ELR (cell line): ENCODE data around the gene PPP1R12C.

Experiments
- DNase-seq: peaks from one replicate; pipeline ENCODE4 v3.0.0-alpha.2; 2015; ENCODE audit warnings: low read depth

Gene PPP1R12C

DNA sequence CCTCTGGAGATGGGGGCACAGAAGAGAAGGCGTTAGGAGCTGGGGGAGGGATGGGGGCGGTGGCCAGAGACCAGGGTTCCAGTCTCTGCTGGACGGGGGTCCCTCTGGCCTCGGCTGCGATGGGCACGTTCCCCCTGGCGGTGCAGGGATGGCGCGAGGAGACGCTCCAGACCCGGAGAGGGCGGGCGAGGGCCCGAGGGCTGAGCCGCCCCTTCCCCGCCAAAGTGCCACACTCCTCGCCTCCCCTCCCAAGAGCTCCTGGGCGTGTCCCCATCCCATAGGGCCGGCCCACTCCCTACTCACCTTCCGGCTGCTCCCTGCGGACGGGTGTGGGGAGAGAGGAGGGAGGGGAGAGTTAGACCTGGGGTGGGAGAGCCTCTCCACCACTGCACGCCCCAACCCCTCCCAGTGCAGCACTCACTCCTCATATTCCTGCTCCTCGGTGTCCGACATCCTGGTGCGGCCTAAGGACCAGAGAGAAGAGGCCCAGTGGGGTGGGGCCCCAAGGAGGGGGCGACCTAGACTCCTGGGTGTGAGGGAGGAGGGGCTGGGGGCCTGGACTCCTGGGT lies 29.4 kb upstream of the PPP1R12C start:
- DNase-seq, result peak; percentile 51

DNA sequence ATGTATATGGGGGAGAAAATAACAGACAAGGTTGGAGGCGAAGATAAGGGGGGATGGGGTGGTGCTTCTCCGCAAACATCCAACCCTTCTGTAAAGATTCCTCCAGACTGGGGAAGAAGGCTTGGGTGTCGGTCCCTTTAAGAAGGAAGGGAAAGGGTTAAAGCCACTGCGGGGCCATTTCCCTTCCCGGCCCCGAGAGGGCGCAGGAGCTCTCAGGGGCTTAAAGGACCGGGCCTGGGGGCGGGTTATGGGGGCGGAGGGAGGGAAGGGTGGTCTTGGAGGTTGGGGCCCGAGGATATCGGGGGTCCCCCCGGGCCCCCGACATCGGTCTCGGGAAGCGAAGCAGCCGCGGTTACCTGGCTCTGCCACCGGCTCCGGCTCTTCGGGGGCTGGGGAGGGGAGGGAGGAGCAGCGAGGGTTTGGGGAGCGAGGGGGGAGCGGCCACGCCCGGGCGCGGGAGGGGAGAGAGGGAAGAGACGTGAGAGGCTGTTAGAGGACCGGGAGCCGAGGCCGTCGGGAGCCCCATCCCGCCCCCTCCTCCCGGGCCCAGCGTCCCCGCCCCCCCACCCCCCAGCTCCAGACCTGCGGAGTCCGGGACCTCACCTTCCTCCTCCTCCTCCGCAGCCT lies 28.8 kb upstream of the PPP1R12C start:
- DNase-seq, result peak; percentile 53

DNA sequence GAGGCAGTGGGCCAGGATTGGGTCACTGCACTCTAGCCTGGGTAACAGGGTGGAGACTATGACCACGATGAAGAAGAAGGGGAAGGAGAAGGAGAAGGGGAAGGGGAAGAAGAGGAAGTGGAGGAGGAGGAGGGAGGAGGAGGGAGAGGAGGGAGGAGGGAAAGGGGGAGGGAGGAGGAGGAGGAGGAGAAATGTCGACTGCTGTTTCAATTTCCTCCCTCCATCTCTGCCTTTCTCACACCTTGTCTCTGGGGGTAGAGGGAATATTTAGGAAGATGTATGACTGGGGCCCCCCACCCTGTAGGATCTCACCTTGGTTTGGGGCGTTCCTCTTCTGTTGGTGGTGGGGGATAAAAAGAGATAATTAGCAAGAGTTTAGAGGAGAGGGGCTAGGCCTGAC lies 27.8 kb upstream of the PPP1R12C start:
- no peak for DNase-seq

DNA sequence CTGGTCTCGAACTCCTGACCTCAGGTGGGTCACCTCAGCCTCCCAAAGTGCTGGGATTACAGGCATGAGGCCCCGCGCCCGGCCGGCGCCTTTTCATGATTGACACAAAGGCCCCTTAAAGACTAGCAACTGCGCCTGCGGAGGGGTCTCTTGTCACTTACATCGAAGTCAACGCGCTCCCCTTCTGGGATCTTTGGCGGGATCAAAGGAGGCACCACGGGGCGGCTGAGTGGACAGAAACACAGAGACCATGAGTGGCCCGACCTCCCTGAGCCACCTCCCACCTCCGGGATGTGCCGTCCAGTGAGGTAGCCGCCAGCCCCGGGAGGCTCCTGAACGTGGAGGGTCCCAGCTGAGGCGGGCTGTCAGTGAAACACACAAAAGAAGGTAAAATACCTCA lies 24.3 kb upstream of the PPP1R12C start:
- no peak for DNase-seq

DNA sequence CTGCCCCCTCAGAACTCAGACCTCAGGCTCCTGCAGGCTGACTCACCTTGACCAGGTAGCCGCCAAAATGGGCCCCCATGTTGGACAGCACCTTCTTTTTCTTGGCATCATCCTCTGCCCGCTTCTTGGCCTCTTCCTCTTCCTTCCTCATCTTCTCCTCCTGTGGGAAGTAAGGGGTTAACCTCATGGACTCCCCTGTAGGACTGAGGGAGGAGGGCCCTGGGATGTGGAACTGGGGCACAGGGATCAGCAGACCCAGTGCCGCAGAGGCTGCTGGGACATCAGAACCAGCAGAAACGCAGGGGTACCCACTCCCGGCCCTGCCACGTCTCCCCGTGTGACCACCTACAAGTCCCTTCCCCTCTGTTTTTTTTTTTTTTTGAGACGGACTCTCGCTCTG lies 20.5 kb upstream of the PPP1R12C start:
- DNase-seq, result no peak

DNA sequence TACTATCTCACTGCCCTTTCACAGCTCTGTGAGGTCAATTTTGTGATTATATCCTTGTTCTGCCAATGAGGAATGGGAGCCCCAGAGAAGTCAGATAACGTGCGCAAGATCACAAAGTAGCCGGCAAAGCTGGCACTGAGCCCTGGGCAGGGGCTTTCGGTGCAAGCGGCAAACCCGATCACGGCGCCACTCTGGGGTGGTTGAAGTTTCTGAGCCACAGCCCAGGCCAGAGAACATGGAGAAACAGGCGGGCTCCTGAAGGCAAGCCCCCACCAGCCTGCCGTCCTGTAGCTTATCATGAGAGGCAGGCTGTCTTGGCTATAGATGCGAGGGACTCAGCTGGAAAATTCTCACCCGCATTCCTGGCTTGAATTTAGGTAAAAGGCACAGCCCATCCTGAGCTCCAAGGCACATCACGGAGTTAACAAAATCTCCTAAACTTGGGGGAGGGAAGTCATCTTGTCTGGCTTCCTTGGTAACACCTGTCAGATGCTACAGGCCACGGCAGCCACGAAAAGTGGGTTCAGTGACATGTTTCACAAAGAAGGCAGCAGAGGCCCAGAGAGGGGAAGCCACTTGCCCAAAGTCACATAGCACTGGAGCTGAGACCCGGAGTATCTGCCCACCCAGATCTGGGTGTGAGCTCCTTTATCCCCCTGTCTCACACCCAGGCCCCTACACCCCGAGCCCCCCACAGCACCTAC lies 19.1 kb upstream of the PPP1R12C start:
- DNase-seq, result no peak

DNA sequence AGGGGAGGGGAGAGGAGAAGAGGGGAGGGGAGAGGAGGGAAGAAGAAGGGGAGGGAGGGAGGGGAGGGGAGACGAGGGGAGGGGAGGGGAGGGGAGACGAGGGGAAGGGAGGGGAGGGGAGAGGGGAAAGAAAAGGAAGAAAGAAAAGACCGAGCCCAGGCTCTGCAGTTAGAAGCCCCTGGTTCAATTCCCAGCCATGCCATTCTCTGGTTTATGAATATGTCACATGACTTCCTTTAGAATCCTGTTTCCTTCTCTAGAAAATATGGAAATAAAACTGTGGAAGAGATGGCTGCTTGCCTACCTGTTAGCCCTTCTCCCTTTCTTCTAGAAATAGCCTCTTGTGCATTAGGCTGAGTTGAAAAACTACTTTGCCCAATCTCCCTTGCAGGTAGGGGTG lies 17.3 kb upstream of the PPP1R12C start:
- no peak for DNase-seq

DNA sequence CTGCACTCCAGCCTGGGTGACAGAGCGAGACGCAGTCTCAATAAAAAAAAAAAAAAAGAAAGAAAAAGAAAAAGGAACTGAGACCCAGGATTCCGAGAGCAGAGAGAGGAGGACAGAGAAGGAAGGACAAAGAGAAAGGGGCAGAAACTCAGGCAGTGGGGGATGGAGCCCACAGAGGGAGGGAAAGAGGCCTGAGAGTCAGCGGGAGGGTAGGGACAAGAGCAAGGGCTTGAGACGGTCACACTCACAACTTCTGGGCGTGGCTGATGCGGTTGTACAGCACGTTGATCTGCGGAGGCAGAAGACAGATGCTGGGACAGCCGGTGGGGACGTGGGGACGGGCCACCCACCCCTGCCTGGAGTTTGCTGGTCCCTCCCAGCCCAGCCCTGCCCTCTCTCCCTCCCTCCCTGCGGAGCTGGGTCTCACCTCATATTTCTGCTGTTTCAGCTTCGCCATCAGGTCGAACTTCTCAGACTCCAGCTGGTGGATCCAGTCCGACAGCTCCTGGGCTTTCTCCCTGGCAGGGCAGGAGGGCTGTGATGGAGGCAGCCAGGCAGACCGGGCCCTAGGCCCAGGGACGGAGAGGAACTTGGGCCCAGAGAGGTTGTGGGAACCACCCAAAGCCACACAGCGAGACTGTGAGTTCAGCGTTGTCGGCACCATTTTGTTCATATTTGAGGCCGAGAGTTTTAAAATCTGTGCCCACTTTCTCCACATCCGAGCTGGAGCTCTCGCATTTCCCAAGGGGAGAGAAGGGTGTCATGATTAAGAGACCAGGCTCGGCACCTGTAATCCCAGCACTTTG lies 16.4 kb upstream of the PPP1R12C start:
- DNase-seq, result no peak

DNA sequence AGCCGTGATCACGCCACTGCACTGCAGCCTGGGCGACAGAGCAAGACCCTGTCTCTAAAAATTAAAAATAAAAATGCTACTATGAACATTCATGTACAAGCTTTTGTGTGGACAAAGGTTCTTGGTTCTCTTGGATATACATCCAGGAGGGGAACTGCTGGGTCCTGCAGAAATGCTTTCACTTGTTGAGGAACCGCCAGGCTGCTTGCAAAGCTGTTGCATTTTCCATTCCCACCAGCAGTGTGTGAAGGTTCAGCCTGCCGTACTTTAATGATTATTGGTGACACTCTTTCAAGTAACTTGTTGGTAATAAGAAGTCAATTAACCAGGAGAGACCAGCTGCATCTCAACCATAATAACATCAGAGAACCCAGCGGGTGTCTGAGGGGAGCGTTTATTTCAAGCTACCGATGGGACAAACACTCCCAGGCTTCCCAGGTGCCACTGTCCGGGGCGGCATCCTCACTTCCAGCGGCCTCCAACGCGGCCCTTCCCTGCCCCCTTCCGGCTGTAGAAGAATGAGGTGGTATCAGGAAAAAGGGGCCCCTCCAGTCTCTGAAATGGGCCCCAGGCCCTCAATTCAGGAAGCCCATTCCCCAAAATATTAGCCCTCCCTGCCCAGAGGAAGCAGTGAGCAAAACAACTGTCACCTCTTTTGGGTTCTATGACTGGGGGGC lies 15.2 kb upstream of the PPP1R12C start:
- no peak for DNase-seq

DNA sequence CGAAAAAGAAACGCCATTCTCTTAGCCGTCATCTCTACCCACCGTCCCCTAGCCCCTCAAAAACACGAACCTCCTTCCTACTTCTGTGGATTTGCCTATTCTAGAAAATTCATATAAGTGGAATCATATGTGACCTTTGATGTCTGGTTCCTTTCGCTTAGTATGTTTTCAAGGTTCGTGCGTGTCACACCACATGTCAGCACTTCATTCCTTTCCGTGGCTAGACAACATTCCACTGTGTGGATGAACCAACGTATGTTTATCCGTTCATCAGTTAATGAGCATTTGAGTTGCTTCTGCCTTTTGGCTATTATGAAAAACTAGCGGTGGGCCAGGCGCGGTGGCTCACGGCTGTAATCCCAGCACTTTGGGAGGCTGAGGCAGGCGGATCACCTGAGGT lies 14.0 kb upstream of the PPP1R12C start:
- no peak for DNase-seq

DNA sequence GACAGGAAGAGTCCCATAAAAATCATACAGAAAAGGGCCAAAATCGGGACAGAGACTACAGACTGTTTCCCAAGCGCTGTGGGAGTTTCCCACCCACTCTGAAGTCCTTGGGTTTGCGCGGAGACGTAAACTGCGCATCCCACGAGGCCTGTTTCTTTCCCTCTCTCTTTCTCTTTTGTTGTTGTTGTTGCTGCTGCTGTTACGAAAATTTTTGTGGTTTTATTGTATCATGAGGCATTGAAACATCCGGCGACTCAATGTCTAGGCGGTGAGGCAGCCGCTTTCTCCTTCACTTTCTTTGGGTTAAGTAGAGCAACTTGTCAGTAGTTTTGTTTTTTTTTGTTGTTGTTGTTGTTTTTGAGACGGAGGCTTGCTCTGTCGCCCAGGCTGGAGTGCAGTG lies 1.6 kb upstream of the PPP1R12C start:
- DNase-seq, result peak; percentile 29

DNA sequence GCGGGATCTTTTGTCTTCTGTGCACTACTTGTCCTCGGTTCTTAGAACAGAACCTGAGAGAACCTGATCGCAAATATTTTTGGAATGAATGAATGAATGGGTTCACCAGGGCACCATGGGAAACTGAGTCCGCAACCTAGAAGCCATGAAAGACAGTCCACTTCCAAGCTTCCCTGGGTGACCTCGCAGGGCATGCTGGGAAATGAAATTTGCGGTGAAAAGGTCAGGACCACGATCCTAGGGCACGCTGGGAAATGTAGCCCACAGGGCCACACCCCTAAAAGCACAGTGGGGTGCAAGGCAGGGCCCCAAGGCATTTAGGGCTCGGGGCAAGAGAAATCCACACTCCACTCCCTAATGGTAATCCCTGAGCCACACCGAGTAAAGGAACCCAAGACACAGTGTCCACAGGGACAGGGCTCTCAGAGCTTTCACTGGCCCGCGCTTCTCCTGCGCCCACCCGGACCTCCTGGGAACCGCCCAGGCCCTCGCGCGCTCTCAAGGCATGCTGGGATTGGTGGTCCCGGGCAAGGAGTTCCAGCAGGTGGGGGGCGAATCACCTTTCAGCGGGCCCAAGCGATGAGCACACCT lies 1.1 kb upstream of the PPP1R12C start:
- no peak for DNase-seq

DNA sequence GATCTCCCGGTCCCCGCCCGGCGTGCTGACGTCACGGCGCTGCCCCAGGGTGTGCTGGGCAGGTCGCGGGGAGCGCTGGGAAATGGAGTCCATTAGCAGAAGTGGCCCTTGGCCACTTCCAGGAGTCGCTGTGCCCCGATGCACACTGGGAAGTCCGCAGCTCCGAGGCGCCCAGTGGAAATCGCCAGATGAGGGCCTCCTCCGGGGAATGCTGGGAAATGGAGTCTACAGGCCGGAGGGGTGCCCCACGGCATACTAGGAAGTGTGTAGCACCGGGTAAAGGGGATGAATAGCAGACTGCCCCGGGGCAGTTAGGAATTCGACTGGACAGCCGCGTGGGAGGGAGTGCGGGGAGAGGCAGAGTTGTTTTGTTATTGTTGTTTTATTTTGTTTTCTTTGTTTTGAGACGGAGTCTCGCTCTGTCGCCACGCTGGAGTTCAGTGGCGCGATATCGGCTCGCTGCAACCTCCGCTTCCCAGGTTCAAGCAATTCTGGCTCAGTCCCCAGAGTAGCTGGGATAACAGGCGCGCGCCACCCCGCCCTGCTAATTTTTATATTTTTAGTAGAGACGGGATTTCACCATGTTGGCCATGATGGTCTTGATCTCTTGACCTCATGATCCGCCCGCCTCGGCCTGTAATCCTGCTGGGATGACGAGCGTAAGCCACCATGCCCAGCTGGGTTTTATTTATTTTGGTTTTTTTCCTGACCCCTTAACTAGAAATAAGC lies 390 bp upstream of the PPP1R12C start:
- peak; percentile 98 for DNase-seq

DNA sequence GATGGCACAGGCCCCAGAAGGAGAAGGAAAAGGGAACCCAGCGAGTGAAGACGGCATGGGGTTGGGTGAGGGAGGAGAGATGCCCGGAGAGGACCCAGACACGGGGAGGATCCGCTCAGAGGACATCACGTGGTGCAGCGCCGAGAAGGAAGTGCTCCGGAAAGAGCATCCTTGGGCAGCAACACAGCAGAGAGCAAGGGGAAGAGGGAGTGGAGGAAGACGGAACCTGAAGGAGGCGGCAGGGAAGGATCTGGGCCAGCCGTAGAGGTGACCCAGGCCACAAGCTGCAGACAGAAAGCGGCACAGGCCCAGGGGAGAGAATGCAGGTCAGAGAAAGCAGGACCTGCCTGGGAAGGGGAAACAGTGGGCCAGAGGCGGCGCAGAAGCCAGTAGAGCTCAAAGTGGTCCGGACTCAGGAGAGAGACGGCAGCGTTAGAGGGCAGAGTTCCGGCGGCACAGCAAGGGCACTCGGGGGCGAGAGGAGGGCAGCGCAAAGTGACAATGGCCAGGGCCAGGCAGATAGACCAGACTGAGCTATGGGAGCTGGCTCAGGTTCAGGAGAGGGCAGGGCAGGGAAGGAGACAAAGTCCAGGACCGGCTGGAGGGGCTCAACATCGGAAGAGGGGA lies 1.1 kb downstream of the PPP1R12C start:
- peak; percentile 76 for DNase-seq

DNA sequence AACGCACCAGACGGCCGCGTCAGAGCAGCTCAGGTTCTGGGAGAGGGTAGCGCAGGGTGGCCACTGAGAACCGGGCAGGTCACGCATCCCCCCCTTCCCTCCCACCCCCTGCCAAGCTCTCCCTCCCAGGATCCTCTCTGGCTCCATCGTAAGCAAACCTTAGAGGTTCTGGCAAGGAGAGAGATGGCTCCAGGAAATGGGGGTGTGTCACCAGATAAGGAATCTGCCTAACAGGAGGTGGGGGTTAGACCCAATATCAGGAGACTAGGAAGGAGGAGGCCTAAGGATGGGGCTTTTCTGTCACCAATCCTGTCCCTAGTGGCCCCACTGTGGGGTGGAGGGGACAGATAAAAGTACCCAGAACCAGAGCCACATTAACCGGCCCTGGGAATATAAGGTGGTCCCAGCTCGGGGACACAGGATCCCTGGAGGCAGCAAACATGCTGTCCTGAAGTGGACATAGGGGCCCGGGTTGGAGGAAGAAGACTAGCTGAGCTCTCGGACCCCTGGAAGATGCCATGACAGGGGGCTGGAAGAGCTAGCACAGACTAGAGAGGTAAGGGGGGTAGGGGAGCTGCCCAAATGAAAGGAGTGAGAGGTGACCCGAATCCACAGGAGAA lies 1.9 kb downstream of the PPP1R12C start:
- DNase-seq, result peak; percentile 49

DNA sequence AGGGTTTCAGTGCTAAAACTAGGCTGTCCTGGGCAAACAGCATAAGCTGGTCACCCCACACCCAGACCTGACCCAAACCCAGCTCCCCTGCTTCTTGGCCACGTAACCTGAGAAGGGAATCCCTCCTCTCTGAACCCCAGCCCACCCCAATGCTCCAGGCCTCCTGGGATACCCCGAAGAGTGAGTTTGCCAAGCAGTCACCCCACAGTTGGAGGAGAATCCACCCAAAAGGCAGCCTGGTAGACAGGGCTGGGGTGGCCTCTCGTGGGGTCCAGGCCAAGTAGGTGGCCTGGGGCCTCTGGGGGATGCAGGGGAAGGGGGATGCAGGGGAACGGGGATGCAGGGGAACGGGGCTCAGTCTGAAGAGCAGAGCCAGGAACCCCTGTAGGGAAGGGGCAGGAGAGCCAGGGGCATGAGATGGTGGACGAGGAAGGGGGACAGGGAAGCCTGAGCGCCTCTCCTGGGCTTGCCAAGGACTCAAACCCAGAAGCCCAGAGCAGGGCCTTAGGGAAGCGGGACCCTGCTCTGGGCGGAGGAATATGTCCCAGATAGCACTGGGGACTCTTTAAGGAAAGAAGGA lies 2.8 kb downstream of the PPP1R12C start:
- no peak for DNase-seq

DNA sequence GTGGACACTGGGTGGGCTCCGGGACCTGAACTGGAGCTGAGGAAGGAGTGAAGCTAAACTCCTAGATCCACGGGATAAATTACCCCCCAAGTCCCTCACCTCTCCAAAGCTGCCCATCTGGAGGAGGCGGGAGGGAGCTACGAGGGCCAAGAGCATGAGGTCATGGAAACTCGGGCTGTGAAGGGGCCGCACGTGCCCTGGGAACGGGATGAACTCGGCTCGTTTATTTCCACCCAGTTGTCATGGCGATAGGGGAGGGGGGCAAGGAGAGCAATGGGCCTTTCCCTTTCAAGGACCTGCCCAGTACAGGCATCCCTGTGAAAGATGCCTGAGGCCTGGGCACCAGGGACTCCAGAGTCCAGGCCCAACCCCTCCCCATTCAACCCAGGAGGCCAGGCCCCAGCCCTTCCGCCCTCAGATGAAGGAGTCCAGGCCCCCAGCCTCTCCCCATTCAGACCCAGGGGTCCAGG lies 3.8 kb downstream of the PPP1R12C start:
- peak; percentile 79 for DNase-seq

DNA sequence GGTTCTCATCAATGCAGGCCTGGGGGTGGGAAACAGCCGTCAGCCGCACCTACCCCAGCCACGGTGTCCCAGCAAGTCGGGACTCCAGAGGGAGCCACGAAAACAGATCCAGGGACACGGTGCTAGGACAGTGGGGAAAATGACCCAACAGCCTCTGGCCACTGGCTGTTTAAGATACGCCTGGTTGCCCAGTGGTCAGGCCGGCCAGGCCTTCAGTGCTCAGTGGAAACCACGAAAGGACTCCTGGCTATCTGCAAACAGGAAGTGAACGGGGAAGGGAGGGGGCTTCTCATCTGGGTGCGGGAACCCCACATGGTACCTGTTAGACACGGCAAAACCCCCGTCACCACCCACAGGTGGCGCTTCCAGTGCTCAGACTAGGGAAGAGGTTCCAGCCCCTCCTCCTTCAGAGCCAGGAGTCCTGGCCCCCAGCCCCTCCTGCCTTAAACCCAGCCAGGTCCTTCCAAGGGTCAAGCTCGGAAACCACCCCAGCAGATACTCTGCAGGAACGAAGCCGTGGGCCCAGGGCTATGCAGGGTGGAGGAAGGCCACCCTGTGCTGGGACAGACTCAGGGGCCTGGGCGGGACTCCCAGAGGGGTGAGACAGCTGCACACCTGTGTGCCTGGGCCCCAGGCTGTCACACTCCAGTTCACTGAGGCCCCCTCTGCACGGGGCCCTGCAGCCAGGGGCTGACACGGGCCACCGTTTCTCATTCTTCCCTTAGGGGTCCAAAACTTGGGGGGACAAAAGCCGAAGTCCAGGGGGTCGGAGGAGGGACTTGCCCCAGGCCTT lies 4.5 kb downstream of the PPP1R12C start:
- no peak for DNase-seq

DNA sequence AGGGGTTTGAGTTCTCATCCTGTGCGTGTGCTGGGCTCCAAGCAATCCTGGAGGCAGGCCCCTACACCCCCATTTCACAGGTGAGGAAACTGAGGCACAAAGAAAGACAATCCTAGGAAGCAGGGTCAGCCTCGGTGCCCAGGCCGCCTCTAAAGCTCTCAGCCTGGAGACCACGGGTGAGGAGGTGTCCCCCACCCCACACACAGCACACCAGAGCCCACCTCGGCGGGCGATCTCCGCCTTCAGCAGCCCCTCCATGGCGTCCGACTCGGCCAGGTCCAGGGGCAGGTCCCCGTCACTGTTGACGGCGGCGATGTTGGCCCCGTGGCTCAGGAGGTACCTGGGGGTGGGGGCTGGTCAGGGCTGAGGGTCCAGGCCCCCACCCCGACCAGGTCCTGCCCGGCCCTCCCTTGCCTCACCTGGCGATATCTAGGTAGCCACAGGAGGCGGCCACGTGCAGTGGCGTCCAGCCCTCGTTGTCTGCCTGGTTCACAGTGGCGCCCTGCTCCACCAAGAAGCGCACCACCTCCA lies 5.1 kb downstream of the PPP1R12C start:
- no peak for DNase-seq
